ENCODE results near the gene RPL15. TPM values are rescaled to one million over a fixed set of nuclear protein-coding genes. Genes with fewer than 3 reads are reported as not detected.

The RPL15 gene
- total and polyA plus RNA-seq, 4 donors, result 1,285 to 3,372 (median 2,309) TPM

- Histone ChIP-seq H3K4me3 (no peak overlapping the region), H3K27ac (ENCODE audit: low read depth in 1 of 2, low read length in 1 of 2) (no peak overlapping the region), H3K9me3 (ENCODE audit: control insufficient read depth in 4 of 4, insufficient read depth in 3 of 4, low read length in 3 of 4) (no peaks in the 10 kb centered on the region), H3K9ac (ENCODE audit: insufficient read depth in 1 of 2, low read length in 2 of 2) (no peak overlapping the region), H3K4me1 (ENCODE audit: control insufficient read depth in 5 of 5, insufficient read depth in 5 of 5, low read length in 5 of 5) (peaks cover 0 to 11% (median 4%) of the 10 kb centered on the region in 5 donors), H3K27me3 (ENCODE audit: control insufficient read depth in 3 of 3, insufficient read depth in 3 of 3, low read length in 2 of 3) (no peaks in the 10 kb centered on the region), H3K36me3 (ENCODE audit: control insufficient read depth in 4 of 4, insufficient read depth in 4 of 4, low read length in 4 of 4) (peaks cover 0 to 8% (median 5%) of the 10 kb centered on the region in 4 donors)
- TF ChIP-seq CTCF (IDR thresholded peaks at IDR 0.05; ENCODE audit: control extremely low read depth, extremely low read depth), result no peak
- no peak for ATAC-seq (ENCODE audit: insufficient read depth, low FRiP score)
- WGBS, 2 donors, result 37 to 49% methylated on average over 2 of the region's 2 CpGs
- DNase-seq, result no peak
Observed at GRCh38 chr3:23889386-23889785, 27.5 kb upstream of the RPL15 start.

DNA sequence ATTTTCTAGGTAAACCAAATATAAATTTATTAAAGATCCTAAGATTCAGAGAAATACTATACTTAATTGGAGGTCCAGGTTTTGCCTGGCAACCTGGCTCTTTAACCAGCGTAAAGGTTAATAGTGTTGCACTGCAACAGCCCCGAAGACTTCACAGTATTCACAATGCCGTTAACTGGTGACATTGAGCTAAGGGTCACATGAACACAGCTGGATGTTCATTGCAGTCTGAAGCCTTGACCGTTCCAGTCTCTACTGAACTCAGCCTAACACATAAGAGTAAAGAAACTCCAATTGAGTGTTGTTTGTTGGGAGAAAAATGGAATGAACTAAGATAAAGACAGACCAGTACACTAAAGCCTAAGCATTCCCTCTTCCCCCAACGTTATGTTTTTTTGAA is 27.0 kb upstream of the RPL15 start:
- Histone ChIP-seq H3K9me3 (ENCODE audit: control insufficient read depth in 4 of 4, insufficient read depth in 3 of 4, low read length in 3 of 4) (no peaks in the 10 kb centered on the region), H3K9ac (ENCODE audit: insufficient read depth in 1 of 2, low read length in 2 of 2) (no peak overlapping the region), H3K36me3 (ENCODE audit: control insufficient read depth in 4 of 4, insufficient read depth in 4 of 4, low read length in 4 of 4) (peaks cover 0 to 8% (median 5%) of the 10 kb centered on the region in 4 donors), H3K4me1 (ENCODE audit: control insufficient read depth in 5 of 5, insufficient read depth in 5 of 5, low read length in 5 of 5) (peaks cover 0 to 11% (median 4%) of the 10 kb centered on the region in 5 donors), H3K4me3 (no peak overlapping the region), H3K27me3 (ENCODE audit: control insufficient read depth in 3 of 3, insufficient read depth in 3 of 3, low read length in 2 of 3) (no peaks in the 10 kb centered on the region), H3K27ac (ENCODE audit: low read depth in 1 of 2, low read length in 1 of 2) (no peak overlapping the region)
- no peak for TF ChIP-seq CTCF (IDR thresholded peaks at IDR 0.05; ENCODE audit: control extremely low read depth, extremely low read depth)
- DNase-seq, result no peak
- WGBS, 2 donors, result 83 to 92% methylated on average over 5 of the region's 5 CpGs
- ATAC-seq (ENCODE audit: insufficient read depth, low FRiP score), result no peak

DNA sequence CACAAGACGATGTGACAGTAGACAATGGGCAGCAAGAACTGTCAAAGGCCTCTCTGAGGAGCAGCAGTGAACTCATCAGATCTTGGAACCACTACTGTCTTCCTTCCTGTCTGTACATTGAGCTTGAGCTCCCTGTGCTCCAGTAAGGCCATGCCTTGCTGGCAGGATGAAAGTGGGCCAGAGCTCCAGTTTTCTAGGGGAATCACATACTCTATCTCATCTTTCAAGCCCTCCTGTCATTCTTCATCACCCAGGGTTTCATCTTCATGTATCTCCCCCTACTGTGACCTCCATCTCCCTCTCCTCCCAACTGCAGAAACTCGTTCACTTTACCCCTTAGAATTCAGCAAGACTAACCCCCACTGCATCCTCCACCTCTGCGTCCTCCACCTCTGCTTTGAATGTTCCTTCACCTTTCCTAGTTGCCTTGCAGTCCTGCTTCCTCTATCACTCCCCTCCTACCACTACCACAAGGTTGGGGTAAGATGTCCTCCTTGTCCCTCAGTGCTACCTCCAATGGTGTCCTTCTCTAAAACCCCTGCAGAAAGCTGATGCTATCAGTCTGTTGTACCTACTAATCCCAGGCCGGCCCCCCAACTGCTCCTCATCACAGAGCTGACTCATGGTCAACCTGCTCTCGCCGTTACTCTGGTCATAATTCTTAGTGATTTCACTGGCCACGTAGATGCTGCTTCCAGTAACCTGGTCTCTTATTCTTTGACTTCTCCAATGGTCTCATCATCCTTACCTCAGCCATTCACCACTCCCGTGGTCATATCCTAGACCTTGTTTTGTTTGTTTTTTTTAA is 22.5 kb upstream of the RPL15 start:
- Histone ChIP-seq H3K27me3 (ENCODE audit: control insufficient read depth in 3 of 3, insufficient read depth in 3 of 3, low read length in 2 of 3) (no peaks in the 10 kb centered on the region), H3K9ac (ENCODE audit: insufficient read depth in 1 of 2, low read length in 2 of 2) (no peak overlapping the region), H3K4me3 (no peak overlapping the region), H3K4me1 (ENCODE audit: control insufficient read depth in 5 of 5, insufficient read depth in 5 of 5, low read length in 5 of 5) (peaks cover 0 to 5% (median 0%) of the 10 kb centered on the region in 5 donors), H3K9me3 (ENCODE audit: control insufficient read depth in 4 of 4, insufficient read depth in 3 of 4, low read length in 3 of 4) (no peaks in the 10 kb centered on the region), H3K36me3 (ENCODE audit: control insufficient read depth in 4 of 4, insufficient read depth in 4 of 4, low read length in 4 of 4) (peaks cover 3 to 27% (median 15%) of the 10 kb centered on the region in 4 donors), H3K27ac (ENCODE audit: low read depth in 1 of 2, low read length in 1 of 2) (no peak overlapping the region)
- no peak for TF ChIP-seq CTCF (IDR thresholded peaks at IDR 0.05; ENCODE audit: control extremely low read depth, extremely low read depth)
- WGBS, 2 donors, result 79 to 87% methylated on average over 8 of the region's 8 CpGs
- no peak for ATAC-seq (ENCODE audit: insufficient read depth, low FRiP score)
- no peak for DNase-seq

All from lung (tissue), 12 donors.